SH-SY5Y (cell line): ENCODE measurements around the gene BANF2.

Experiments used
- GATA2 ChIP-seq: IDR thresholded peaks from 2 replicates; pipeline ENCODE4 v1.6.1; 2011; ENCODE audit warnings: mild to moderate bottlenecking, low read depth, low read length
- GATA3 ChIP-seq: IDR thresholded peaks from 2 replicates; pipeline ENCODE4 v1.6.1; 2011; ENCODE audit warnings: low read depth, mild to moderate bottlenecking, low read length, moderate library complexity

BANF2 gene

DNA sequence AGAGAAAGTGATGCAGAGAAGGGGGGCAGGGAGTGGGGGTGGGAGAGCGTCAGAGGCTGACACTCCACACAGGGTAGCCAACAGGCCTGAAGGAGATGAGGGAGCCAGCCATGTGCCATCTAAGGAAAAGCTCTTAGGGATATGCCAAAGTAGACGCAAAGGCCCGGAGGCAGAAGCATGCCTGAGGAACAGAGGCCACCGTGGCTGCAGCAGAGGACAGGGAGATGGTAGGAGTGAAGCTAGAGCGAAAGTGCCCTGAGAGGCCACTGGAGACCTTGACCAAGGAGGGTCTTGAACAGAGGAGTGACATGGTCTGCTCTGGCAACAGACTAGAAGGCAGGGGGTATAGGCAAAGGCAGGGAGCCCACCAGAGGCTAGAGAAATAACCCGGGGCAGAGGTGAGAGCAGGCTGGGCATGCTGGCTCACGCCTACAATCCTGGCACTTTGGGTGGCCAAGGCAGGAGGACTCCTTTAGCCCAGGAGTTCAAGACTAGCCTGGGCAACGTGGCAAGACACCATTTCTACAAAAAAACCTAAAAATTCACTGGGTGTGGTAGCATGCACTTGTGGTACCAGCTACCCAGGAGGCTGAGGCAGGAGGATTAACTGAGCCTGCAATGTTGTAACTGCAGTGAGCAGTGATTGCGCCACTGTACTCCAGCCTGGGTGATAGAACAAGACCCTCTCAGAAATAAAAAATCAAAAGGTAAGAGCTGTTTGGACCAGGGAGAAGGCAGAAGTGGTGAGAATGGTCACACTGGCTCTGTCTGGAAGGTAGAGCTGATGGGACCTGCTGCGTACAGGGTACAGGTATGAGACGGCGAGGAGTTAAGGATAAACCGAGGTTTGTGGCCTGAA is 24.0 kb upstream of the BANF2 start:
- TF ChIP-seq GATA2 (no peak), GATA3 (no peak)

DNA sequence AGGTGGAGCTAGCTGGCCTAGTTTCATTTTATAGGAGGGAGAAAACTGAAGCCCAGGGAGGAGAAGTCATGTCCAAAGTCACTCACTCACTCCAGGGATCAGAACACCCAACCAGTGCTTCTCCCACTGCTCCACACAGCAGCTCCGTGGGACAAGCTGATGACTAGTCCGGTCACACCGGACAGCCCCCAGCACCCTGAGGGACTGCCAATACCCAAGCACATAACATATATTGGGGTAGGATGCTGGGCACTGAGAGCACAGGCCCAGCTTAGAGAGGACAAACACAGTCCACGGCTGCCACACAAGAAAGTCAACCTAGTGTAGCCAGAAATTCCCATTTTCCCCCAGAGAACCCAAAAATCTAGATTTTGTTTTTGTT is 23.4 kb upstream of the BANF2 start:
- TF ChIP-seq GATA2 (no peak), GATA3 (no peak)

DNA sequence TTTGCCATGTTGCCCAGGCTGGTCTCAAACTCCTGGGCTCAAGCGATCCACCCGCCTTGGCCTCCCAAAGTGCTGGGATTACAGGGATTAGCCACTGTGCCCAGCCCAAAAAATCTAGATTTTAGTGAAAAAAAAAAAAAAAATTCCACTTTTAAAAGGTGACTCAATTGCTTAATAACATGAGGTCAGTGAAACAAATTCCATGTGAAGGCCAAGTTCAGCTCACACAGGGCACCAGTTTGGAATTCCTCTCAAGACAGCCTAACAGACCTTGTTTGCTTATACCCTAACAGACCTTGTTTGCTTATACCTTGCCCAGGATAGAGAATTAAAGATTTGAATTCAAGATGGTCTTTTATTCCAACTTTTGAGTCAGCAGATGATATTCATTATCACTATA is 22.8 kb upstream of the BANF2 start:
- TF ChIP-seq GATA2 (no peak), GATA3 (no peak)

DNA sequence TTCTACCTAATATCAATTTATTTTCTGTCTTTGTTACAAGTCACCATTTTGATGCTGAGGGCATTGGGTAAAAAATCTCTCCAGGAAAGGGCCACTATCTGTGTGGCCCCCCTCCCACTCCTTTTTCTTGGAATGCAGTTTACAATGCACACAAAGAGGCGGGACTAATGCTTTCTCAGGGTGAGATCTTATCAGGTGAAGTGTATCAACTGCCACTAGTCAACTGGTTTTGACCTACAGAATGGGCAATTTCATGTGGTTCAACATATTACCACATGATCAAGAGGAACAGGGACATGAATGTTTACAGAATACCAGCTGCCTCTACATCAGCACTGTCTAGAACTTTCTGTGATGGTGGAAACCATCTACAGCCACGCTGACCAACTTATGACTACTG is 21.5 kb upstream of the BANF2 start:
- no peak for TF ChIP-seq GATA3
- TF ChIP-seq GATA2: no peak

DNA sequence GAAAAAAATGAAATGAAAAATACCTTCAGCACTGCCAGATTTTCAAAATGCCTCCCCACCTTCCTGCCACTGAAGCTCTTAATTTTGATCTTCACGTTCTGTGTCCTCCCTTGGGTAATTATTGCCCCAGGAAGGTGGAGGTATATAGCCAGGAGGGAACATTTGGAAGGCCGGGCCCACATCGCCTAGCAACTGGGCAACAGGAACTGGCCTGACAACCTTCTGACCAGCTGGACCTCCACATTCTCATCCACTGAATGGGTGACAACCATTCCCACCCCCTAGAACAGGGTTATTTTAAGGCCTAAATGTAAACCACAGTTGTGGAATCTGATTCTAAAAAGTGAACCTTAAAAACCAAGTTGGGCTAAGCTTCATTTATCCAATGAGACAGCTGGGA is 20.9 kb upstream of the BANF2 start:
- TF ChIP-seq GATA2 (no peak), GATA3 (no peak)

DNA sequence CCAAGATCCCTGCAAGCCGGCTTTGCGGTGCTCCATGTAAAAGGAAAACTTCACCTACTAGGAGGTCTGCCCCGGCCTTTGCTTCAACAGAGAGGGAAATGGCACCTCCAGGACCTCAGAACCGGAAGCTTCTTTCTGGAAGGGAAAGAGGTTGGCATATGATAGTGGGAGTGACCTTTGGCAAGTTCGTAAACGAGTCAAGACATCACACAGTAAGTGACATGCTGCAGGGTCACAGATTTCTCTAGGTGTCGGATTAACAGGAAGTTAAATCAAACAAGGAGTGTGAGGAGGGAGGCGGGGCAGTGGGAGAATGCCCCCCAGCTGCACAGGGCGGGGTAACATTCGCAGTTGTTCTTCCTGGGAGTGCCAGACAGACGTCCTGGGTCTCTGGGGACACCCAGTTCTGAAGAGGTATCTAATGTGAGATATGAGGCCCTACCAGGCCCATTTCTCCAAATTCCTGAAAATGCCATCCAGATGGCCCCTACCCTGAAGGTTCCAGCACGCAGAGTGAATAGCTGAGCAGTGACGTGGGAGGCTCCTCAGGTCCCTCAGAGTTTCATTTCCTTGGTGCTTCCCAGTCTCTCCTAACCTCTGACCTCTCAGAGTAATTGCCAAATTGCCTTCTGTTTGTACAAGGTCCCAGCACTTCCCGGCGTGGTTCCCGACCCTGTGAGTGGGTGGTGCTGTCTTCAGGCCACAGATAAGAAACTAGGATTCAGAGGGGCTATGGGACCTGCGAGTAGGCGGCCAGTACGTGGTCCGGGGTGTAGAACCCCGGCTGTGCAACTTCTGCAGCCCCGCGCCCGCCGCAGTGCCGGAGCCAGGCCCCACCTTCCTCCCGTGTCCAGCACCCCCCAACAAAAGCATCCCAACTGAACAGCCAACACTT is 19.6 kb upstream of the BANF2 start:
- TF ChIP-seq GATA3 (no peak), GATA2 (no peak)

DNA sequence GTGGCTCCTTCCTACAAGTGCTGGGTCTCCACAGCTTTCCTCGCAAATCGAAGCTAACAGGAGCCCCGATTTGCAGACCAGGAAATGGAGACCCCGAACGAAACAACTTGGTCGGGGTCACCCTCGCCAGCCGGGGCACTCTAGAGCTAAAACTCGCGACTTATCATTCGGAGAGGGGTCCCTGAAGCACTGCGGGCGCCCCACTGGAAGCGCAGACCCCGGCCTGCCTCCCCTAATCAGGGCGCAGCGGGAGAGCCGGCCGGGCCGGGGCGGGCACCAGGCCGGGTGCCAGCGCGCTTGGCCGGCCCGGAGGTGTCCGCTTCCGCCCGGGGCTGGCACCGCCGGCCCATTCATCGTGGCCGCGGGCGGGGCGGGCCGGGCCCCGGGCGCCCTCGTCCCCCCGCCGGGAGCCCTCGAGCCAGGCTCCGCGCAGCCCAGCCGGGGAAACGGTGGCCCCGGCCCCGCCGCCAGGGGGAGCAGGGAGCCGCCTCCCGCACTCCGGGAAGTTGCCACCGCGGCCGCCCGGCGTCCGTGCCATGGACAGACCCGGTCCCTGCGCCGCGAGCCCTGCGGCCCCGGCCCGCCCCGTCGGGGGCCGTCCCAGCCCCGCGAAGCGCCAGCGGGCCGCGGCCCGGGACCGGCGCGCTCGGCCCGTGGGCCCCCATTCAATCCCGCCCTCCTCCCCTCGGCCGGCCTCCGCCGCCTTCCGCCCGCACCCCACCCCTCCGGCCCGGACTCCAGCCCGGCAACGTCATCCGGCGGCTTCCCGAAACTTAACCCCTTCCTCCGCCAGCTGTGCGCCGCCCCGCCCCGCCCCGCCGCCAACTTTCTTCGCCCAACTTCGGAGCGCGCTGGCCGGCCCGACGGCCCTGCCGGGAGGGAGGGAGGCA is 18.7 kb upstream of the BANF2 start:
- TF ChIP-seq GATA3 (no peak), GATA2 (no peak)

DNA sequence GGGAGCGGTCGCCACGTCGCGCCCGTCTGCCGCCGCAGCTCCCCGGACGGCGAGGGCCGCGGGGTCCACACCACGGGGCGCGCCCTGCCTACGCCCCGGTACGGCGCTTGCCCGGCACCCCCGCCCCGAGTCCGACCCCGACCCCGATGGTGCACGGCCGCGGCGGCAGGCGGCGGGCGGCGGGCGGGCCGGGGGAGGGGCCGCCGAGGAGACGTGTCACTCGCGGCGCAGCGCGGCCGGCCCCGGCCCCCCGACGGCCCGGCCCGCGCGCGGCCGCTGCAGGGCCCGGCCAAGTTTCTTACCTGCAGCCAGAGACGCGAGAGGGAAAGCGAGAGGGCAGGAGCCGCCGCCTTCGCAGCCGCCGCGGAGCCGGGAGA is 18.1 kb upstream of the BANF2 start:
- TF ChIP-seq GATA2 (no peak), GATA3 (no peak)

DNA sequence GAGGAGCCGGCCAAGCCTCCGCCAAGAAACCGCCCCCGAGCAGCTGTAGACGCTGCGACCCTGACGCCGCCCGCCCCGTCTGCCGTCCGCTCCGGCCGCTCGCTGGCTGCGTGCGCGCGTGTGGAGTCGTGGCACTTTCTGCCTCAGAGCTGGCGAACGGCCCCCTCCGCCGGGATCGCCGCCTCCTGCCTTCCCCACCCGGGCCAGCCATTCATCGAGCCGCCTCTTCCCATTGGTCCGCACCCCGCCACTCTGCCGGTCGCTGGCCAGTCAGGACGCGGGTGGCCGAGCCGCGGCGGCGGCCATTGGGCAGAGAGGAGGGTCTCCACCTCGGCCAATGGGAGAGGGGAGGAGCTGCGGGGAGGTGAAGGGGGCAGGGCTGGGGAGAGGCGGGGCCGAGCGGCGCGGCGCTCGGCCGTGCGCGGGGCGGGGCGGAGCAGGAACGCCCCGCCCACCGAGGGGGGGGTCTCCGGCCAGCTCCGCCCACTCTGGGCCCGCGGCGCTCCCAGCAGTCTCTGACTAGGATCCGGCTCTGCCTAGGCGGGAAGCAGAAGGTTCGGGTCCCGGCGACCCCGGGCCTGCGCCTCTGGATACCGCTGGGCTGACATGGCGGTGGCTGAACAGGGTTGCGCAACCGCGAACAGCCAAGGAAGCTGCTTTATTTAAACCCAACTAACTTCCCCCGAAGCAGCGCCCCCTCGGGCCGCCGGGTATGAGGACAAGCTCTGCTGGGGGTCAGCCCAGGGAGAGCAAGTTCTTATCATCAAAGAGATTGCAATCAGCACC is 17.5 kb upstream of the BANF2 start, which contains the start of gene RRBP1:
TSS of gene RRBP1 (minus strand) at position 140 of the 786 bp plus-strand sequence. CDS start 21,735 bp downstream, outside the sequence.
- TF ChIP-seq GATA2: peak; percentile 83
- no peak for TF ChIP-seq GATA3

DNA sequence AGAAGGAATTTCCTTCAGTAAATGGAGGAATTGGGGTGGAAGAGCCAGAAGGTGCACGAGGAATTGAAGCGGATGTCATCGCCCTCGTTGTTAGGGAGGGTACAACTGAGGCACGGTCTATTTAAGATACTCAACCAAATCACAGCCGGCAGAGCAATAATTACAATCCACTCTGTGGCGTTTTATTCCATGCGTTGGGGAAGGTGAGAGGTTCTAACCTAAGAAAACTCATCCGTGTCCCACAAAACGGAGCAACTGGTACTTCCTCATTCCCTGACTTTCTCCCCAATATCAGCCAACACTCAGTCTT is 16.9 kb upstream of the BANF2 start:
- TF ChIP-seq GATA2 (no peak), GATA3 (no peak)

DNA sequence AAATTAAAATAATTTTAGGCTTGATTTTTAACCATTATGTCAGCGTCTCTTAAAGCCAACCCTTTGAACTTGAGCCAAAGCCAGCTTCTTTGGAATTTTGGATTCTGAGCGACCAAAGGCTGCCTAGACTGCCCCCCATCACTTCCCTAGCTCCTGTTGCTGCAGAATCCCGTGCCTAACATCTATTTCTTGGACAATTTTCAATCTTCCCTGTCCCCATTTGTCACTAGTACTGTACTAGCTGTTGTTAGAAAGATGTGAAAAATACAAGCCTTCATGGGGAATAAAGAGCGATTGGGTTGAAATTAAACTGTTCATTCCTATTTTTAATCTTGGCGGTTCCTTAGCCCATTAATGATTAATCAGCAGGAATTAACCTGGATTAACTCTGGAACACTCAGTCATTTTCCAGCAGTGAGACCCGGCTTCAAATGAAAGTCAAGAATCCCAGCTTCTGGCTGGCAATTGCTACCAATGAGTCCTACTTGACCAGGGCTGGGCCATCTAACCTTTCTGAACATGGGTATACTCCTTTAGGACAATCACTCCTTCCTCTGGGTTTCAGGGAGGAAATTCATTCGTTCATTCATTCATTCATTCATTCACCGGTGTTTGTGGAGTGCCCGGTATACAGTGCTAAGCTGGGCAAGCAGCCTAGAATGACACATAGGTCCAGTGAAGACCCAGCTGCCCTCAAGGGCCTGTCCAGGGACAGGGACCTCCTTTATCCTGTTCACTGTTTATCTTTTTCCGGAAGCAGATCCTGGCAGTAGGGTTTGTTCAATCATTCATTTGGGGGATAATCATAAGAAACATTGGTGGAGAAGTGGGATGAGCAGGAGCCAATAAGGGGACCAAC is 16.3 kb upstream of the BANF2 start:
- TF ChIP-seq GATA3 (no peak), GATA2 (no peak)

DNA sequence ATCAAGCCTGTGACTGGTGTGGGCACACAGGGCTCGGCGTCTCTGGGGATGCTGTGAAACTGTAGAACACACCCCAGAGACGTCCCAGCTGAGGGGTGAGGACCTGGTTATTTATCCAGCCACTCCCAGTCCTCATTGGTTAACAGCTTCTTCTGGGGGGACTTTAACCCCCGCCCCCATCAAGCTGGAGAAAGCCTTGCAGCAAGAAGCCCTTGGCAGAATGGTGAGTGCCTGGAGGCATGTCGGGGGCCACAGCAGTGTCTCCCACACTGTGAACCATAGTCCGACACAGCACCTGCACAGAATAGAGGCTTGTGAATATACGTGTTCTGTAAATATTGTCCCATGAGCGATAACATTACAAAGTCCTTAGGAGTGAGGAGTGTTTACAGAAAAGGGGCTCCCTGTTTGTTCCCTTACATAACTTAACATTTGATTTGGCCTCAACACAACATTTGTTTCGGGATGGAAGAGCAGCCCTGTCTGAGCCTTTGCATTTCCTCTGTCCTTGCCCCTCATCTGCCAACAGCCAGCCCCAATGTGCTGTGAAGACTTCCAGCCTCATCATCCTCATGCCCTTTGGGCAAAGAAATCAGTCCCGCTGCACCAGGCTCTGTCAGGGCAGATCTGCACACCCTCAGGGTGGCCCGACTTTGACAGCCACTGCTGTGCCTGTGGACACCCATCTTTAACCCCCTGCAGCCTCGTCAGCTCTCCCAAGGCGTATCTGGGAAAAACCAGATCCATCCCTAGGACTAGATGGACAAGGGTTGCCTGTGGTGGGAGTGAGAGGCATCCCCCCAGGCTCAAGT is 15.5 kb upstream of the BANF2 start:
- no peak for TF ChIP-seq GATA3
- TF ChIP-seq GATA2: no peak
